Measurements from ENCODE around the gene CENPS.

CENPS gene

DNA sequence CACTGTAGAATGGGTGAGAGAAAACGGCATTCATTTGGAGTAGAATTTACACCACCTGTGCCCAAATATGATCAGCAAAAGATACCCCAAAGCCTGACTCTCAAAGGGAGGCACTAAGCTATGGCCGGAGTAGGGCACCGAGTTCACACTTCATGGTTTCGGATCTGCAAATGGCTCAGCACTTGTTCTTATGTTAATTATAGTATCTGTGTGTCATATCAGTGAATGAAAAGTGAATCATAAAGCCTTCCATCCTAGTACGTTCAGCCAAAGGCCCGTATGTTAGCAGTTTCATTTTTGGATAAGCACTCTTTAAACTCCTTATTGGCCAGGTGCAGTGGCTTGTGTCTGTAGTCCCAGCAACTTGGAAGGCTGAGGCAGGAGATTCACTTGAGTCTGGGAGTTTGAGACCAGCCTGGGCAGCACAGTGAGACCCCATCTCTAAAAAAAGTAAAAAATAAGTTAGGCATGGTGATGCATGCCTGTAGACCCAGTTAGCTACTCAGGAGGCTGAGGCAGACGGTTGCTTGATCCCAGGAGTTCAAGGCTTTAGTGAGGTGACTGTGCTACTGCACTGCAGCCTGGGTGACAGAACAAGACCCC, 14.7 kb downstream of the CENPS start:
- Histone ChIP-seq H2BK12ac (ENCODE audit: low read length) (no peak overlapping the region), H3K27ac (replicated peaks; ENCODE audit: low read length) (no peak overlapping the region), H3K4ac (ENCODE audit: low read length) (no peak overlapping the region), H2BK5ac (ENCODE audit: low read length) (no peak overlapping the region), H2BK120ac (ENCODE audit: low read depth, low read length) (no peak overlapping the region), H2AFZ (ENCODE audit: low read length) (no peak overlapping the region), H3K4me1 (ENCODE audit: control insufficient read depth in 2 of 2, insufficient read depth in 1 of 2, low read depth in 1 of 2, low read length in 2 of 2) (peaks cover 2 to 3% of the 10 kb centered on the region in 2 donors), H3K4me3 (ENCODE audit: low read length in 2 of 2) (no peak overlapping the region), H3K14ac (ENCODE audit: low read length) (no peak overlapping the region), H2BK15ac (ENCODE audit: low read length) (no peak overlapping the region), H4K8ac (ENCODE audit: low read depth, low read length) (no peak overlapping the region), H3K9ac (ENCODE audit: low read depth, low read length, poor library complexity) (no peak overlapping the region), H3K23ac (ENCODE audit: low read depth, low read length, poor library complexity) (no peak overlapping the region), H4K91ac (ENCODE audit: low read depth, low read length, poor library complexity) (no peak overlapping the region), H3K27me3 (ENCODE audit: control insufficient read depth in 3 of 3, insufficient read depth in 3 of 3, low read depth in 1 of 3, low read length in 3 of 3) (no peaks in the 10 kb centered on the region), H3K79me1 (ENCODE audit: low read depth, low read length) (peaks cover 3% of the 10 kb centered on the region), H3K36me3 (replicated peaks in 1 of 2; ENCODE audit: control insufficient read depth in 2 of 2, insufficient read depth in 2 of 2, low read length in 2 of 2) (peaks cover 4 to 49% of the 10 kb centered on the region in 2 donors), H2AK5ac (ENCODE audit: low read depth, low read length) (no peak overlapping the region), H3K9me3 (replicated peaks in 1 of 2; ENCODE audit: control insufficient read depth in 2 of 2, insufficient read depth in 1 of 2, low read depth in 1 of 2, low read length in 2 of 2) (no peaks in the 10 kb centered on the region), H3K4me2 (ENCODE audit: insufficient read depth, low read length, poor library complexity, severe bottlenecking) (no peak overlapping the region), H3K18ac (ENCODE audit: low read length) (no peak overlapping the region)
- no CpG with 5 or more reads among the region's 7 CpGs for whole genome bisulfite sequencing, 2 donors (ENCODE audit: extremely low coverage in 2 of 2, insufficient read length in 2 of 2, insufficient replicate concordance in 1 of 2)
- DNase-seq (ENCODE audit: low spot score), result no peak

- no CpG with 5 or more reads among the region's 7 CpGs for WGBS, 2 donors (ENCODE audit: extremely low coverage in 2 of 2, insufficient read length in 2 of 2, insufficient replicate concordance in 1 of 2)
- Histone ChIP-seq H3K4me3 (ENCODE audit: low read length in 2 of 2) (no peak overlapping the region), H3K4me2 (ENCODE audit: insufficient read depth, low read length, poor library complexity, severe bottlenecking) (no peak overlapping the region), H2BK12ac (ENCODE audit: low read length) (no peak overlapping the region), H3K18ac (ENCODE audit: low read length) (no peak overlapping the region), H3K36me3 (replicated peaks in 1 of 2; ENCODE audit: control insufficient read depth in 2 of 2, insufficient read depth in 2 of 2, low read length in 2 of 2) (peaks cover 4 to 37% of the 10 kb centered on the region in 2 donors), H4K91ac (ENCODE audit: low read depth, low read length, poor library complexity) (no peak overlapping the region), H2BK15ac (ENCODE audit: low read length) (no peak overlapping the region), H3K23ac (ENCODE audit: low read depth, low read length, poor library complexity) (no peak overlapping the region), H3K4ac (ENCODE audit: low read length) (no peak overlapping the region), H3K9ac (ENCODE audit: low read depth, low read length, poor library complexity) (no peak overlapping the region), H3K27me3 (ENCODE audit: control insufficient read depth in 3 of 3, insufficient read depth in 3 of 3, low read depth in 1 of 3, low read length in 3 of 3) (no peaks in the 10 kb centered on the region), H3K4me1 (ENCODE audit: control insufficient read depth in 2 of 2, insufficient read depth in 1 of 2, low read depth in 1 of 2, low read length in 2 of 2) (peaks cover 5 to 6% of the 10 kb centered on the region in 2 donors), H3K9me3 (replicated peaks in 1 of 2; ENCODE audit: control insufficient read depth in 2 of 2, insufficient read depth in 1 of 2, low read depth in 1 of 2, low read length in 2 of 2) (no peaks in the 10 kb centered on the region), H2AFZ (ENCODE audit: low read length) (no peak overlapping the region), H3K79me1 (ENCODE audit: low read depth, low read length) (peaks cover 3% of the 10 kb centered on the region), H4K8ac (ENCODE audit: low read depth, low read length) (no peak overlapping the region), H3K14ac (ENCODE audit: low read length) (no peak overlapping the region), H2AK5ac (ENCODE audit: low read depth, low read length) (no peak overlapping the region), H3K27ac (replicated peaks; ENCODE audit: low read length) (no peak overlapping the region), H2BK120ac (ENCODE audit: low read depth, low read length) (no peak overlapping the region), H2BK5ac (ENCODE audit: low read length) (no peak overlapping the region)
- DNase-seq (ENCODE audit: low spot score), result no peak
Observed at GRCh38 chr1:10446790-10447422, 16.7 kb downstream of the CENPS start.

DNA sequence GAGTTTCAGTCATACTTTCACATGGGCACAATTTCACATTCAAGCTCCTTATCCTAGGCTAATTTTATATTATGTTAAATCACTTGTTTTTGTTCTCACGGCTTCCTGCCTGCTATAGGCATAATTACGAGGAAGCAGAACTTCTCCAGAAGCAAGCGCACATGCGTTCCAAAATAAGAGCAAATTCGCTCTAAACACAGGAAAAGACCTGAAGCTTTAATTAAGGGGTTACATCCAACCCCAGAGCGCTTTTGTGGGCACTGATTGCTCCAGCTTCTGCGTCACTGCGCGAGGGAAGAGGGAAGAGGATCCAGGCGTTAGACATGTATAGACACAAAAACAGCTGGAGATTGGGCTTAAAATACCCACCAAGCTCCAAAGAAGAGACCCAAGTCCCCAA, 19.5 kb downstream of the CENPS start, which contains the start of gene CORT:
Gene CORT, plus strand, starts transcription at position 281 of the 400 bp plus-strand sequence. CDS start 193 bp downstream, outside the sequence.
- H4K91ac ChIP-seq (ENCODE audit: low read depth, low read length, poor library complexity), result no peak within 1 kb of the TSS
- H3K27ac ChIP-seq (replicated peaks; ENCODE audit: low read length), result no peak within 1 kb of the TSS
- peak within 1 kb of the TSS; percentile 19 for H3K4ac ChIP-seq (ENCODE audit: low read length)
- H3K4me1 ChIP-seq (ENCODE audit: control insufficient read depth in 2 of 2, insufficient read depth in 1 of 2, low read depth in 1 of 2, low read length in 2 of 2), result peaks cover 5 to 6% of the 10 kb centered on the region in 2 donors
- H2BK5ac ChIP-seq (ENCODE audit: low read length), result no peak within 1 kb of the TSS
- H3K4me2 ChIP-seq (ENCODE audit: insufficient read depth, low read length, poor library complexity, severe bottlenecking), result no peak within 1 kb of the TSS
- H2BK120ac ChIP-seq (ENCODE audit: low read depth, low read length), result no peak within 1 kb of the TSS
- H3K9ac ChIP-seq (ENCODE audit: low read depth, low read length, poor library complexity), result peak within 1 kb of the TSS; percentile 53
- H2BK15ac ChIP-seq (ENCODE audit: low read length), result no peak within 1 kb of the TSS
- H2BK12ac ChIP-seq (ENCODE audit: low read length), result no peak within 1 kb of the TSS
- no peak within 1 kb of the TSS for H3K4me3 ChIP-seq (ENCODE audit: low read length in 2 of 2)
- peaks cover 4 to 26% of the 10 kb centered on the region in 2 donors for H3K36me3 ChIP-seq (replicated peaks in 1 of 2; ENCODE audit: control insufficient read depth in 2 of 2, insufficient read depth in 2 of 2, low read length in 2 of 2)
- H2AFZ ChIP-seq (ENCODE audit: low read length), result no peak within 1 kb of the TSS
- H2AK5ac ChIP-seq (ENCODE audit: low read depth, low read length), result no peak within 1 kb of the TSS
- H3K27me3 ChIP-seq (ENCODE audit: control insufficient read depth in 3 of 3, insufficient read depth in 3 of 3, low read depth in 1 of 3, low read length in 3 of 3), result no peaks in the 10 kb centered on the region
- H3K14ac ChIP-seq (ENCODE audit: low read length), result peak within 1 kb of the TSS; percentile 61
- H3K79me1 ChIP-seq (ENCODE audit: low read depth, low read length), result peaks cover 3% of the 10 kb centered on the region
- peak within 1 kb of the TSS; percentile 70 for H4K8ac ChIP-seq (ENCODE audit: low read depth, low read length)
- WGBS, 2 donors (ENCODE audit: extremely low coverage in 2 of 2, insufficient read length in 2 of 2, insufficient replicate concordance in 1 of 2), result no CpG with 5 or more reads among the region's 10 CpGs
- H3K18ac ChIP-seq (ENCODE audit: low read length), result peak within 1 kb of the TSS; percentile 24
- DNase-seq (ENCODE audit: low spot score), result no peak
- peak within 1 kb of the TSS; percentile 90 for H3K23ac ChIP-seq (ENCODE audit: low read depth, low read length, poor library complexity)
- H3K9me3 ChIP-seq (replicated peaks in 1 of 2; ENCODE audit: control insufficient read depth in 2 of 2, insufficient read depth in 1 of 2, low read depth in 1 of 2, low read length in 2 of 2), result peaks cover 0 to 4% of the 10 kb centered on the region in 2 donors

DNA sequence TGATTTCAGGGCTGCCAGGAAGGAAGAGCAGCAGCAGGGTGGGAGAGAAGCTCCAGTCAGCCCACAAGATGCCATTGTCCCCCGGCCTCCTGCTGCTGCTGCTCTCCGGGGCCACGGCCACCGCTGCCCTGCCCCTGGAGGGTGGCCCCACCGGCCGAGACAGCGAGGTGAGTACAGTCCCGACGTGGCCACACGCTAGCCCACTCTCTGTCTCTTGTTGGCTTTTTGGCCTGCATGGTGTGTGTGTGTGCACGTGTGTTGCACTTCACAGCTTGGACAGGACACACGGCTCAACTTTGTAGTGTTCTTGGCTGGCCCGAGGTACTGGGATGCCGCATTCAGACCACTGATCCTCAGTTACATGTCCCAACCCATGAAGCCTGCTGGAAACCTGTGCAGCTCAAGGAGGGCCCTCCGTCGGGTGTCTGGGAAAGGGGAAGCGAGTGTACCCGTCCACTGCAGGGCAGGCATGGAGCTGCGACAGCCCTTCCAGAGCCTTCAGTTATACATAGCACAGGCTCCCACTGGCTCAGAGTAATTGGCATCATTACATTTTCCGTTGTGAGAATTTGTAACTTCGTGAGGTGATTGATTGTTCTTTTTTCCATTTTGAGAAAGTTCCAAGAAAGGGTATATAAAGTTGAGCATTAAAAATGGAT, 20.1 kb downstream of the CENPS start:
- Histone ChIP-seq H2AFZ (ENCODE audit: low read length) (no peak overlapping the region), H3K27ac (replicated peaks; ENCODE audit: low read length) (no peak overlapping the region), H2BK120ac (ENCODE audit: low read depth, low read length) (no peak overlapping the region), H3K18ac (ENCODE audit: low read length) (peak overlapping the region; percentile 24), H2AK5ac (ENCODE audit: low read depth, low read length) (no peak overlapping the region), H3K4me2 (ENCODE audit: insufficient read depth, low read length, poor library complexity, severe bottlenecking) (no peak overlapping the region), H4K8ac (ENCODE audit: low read depth, low read length) (peak overlapping the region; percentile 70), H3K27me3 (ENCODE audit: control insufficient read depth in 3 of 3, insufficient read depth in 3 of 3, low read depth in 1 of 3, low read length in 3 of 3) (no peaks in the 10 kb centered on the region), H3K9ac (ENCODE audit: low read depth, low read length, poor library complexity) (peak overlapping the region; percentile 53), H3K4ac (ENCODE audit: low read length) (peak overlapping the region; percentile 19), H4K91ac (ENCODE audit: low read depth, low read length, poor library complexity) (no peak overlapping the region), H3K9me3 (replicated peaks in 1 of 2; ENCODE audit: control insufficient read depth in 2 of 2, insufficient read depth in 1 of 2, low read depth in 1 of 2, low read length in 2 of 2) (peaks cover 0 to 5% of the 10 kb centered on the region in 2 donors), H3K14ac (ENCODE audit: low read length) (peak overlapping the region; percentile 61), H2BK12ac (ENCODE audit: low read length) (no peak overlapping the region), H3K4me1 (ENCODE audit: control insufficient read depth in 2 of 2, insufficient read depth in 1 of 2, low read depth in 1 of 2, low read length in 2 of 2) (peaks cover 5 to 6% of the 10 kb centered on the region in 2 donors), H3K4me3 (ENCODE audit: low read length in 2 of 2) (no peak overlapping the region), H2BK5ac (ENCODE audit: low read length) (no peak overlapping the region), H3K23ac (ENCODE audit: low read depth, low read length, poor library complexity) (peak overlapping the region; percentile 8), H3K79me1 (ENCODE audit: low read depth, low read length) (peaks cover 3% of the 10 kb centered on the region), H3K36me3 (replicated peaks in 1 of 2; ENCODE audit: control insufficient read depth in 2 of 2, insufficient read depth in 2 of 2, low read length in 2 of 2) (peaks cover 4 to 21% of the 10 kb centered on the region in 2 donors), H2BK15ac (ENCODE audit: low read length) (no peak overlapping the region)
- WGBS, 2 donors (ENCODE audit: extremely low coverage in 2 of 2, insufficient read length in 2 of 2, insufficient replicate concordance in 1 of 2), result no CpG with 5 or more reads among the region's 21 CpGs
- DNase-seq (ENCODE audit: low spot score), result no peak

Data from neuronal stem cell (in vitro differentiated cells).